ENCODE data around the gene COQ4.

COQ4 gene

GRCh38 chr9:128365525-128365924, 42.9 kb downstream of the COQ4 start:
- Histone ChIP-seq H3K4me2 (ENCODE audit: low read length) (peak overlapping the region; percentile 89), H2AFZ (ENCODE audit: low read depth, low read length) (peak overlapping the region; percentile 99), H3K9me3 (ENCODE audit: insufficient read depth, low read length) (no peaks in the 10 kb centered on the region), H3K4me3 (ENCODE audit: low read length) (peak overlapping the region; percentile 73), H3K27me3 (ENCODE audit: low read depth, low read length) (no peaks in the 10 kb centered on the region), H3K36me3 (replicated peaks; ENCODE audit: low read depth, low read length) (no peaks in the 10 kb centered on the region), H3K9ac (ENCODE audit: low read length) (peak overlapping the region; percentile 63), H3K27ac (ENCODE audit: low read length) (no peak overlapping the region), H3K4me1 (ENCODE audit: low read length) (peaks cover 16% of the 10 kb centered on the region), H3K79me2 (ENCODE audit: low read length) (no peaks in the 10 kb centered on the region), H4K20me1 (ENCODE audit: insufficient read depth, low read length) (no peaks in the 10 kb centered on the region)
- no peak for TF ChIP-seq EZH2phosphoT487 (IDR thresholded peaks at IDR 0.05; ENCODE audit: low read depth)
- TF ChIP-seq, protein P1, sequence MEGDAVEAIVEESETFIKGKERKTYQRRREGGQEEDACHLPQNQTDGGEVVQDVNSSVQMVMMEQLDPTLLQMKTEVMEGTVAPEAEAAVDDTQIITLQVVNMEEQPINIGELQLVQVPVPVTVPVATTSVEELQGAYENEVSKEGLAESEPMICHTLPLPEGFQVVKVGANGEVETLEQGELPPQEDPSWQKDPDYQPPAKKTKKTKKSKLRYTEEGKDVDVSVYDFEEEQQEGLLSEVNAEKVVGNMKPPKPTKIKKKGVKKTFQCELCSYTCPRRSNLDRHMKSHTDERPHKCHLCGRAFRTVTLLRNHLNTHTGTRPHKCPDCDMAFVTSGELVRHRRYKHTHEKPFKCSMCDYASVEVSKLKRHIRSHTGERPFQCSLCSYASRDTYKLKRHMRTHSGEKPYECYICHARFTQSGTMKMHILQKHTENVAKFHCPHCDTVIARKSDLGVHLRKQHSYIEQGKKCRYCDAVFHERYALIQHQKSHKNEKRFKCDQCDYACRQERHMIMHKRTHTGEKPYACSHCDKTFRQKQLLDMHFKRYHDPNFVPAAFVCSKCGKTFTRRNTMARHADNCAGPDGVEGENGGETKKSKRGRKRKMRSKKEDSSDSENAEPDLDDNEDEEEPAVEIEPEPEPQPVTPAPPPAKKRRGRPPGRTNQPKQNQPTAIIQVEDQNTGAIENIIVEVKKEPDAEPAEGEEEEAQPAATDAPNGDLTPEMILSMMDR (IDR thresholded peaks at IDR 0.05; ENCODE audit: low read depth, low read length): no peak

DNA sequence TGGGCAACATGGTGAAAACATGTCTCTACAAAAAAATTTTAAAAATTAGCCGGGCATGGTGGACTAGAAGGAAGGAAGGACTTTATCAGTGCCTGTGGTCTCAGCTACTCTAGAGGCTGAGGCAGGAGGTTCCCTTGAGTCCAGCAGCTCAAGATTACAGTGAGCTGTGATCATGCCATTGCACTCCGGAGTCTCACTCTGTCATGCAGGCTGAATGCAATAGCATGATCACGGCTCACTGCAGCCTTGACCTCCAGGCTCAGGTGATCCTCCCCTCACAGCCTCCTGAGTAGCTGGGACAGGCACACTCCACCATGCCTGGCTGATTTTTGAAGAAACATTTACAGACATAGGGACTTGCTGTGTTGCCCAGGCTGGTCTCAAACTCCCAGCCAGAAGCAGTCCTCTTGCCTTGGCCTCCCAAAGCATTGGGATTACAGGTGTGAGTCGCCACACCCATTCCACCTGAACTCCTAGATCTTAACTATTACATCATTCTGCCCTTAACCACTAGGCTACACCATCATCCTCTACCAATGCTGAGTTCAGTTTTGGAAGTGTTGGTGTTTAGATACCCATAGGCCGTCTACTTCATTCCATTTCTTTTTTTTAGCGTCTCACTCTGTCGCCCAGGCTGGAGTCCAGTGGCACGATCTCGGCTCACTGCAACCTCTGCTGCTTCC, 46.5 kb downstream of the COQ4 start:
- peaks cover 24% of the 10 kb centered on the region for H3K4me1 ChIP-seq (ENCODE audit: low read length)
- no peaks in the 10 kb centered on the region for H4K20me1 ChIP-seq (ENCODE audit: insufficient read depth, low read length)
- peaks cover 4% of the 10 kb centered on the region for H3K36me3 ChIP-seq (replicated peaks; ENCODE audit: low read depth, low read length)
- H2AFZ ChIP-seq (ENCODE audit: low read depth, low read length): no peak overlapping the region
- H3K4me3 ChIP-seq (ENCODE audit: low read length): no peak overlapping the region
- H3K9ac ChIP-seq (ENCODE audit: low read length): no peak overlapping the region
- H3K27me3 ChIP-seq (ENCODE audit: low read depth, low read length): no peaks in the 10 kb centered on the region
- H3K4me2 ChIP-seq (ENCODE audit: low read length): no peak overlapping the region
- H3K9me3 ChIP-seq (ENCODE audit: insufficient read depth, low read length): no peaks in the 10 kb centered on the region
- no peak overlapping the region for H3K27ac ChIP-seq (ENCODE audit: low read length)
- TF ChIP-seq, protein P1 (IDR thresholded peaks at IDR 0.05; ENCODE audit: low read depth, low read length): no peak
- TF ChIP-seq EZH2phosphoT487 (IDR thresholded peaks at IDR 0.05; ENCODE audit: low read depth): no peak
- H3K79me2 ChIP-seq (ENCODE audit: low read length): peaks cover 28% of the 10 kb centered on the region

DNA sequence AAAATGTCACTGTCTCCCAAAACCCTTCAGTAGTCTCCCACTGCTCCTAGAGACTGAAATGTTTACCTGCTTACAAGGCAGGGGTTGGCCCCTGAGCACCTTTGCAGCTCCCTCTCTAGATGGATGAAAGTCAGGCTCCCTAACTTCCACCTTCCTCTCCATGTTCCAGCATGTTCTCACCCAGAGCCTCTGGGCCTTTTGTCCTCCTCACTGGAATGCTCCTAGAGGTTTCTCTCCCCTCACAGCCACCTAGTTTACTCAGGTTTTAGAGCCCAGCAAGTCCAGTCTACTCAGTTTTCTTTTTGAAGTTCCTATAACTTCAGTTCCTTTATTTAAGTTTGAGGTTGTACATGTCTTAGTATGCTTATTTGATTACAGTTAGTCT, 47.7 kb downstream of the COQ4 start:
- peaks cover 15% of the 10 kb centered on the region for H3K4me1 ChIP-seq (ENCODE audit: low read length)
- no peaks in the 10 kb centered on the region for H3K9me3 ChIP-seq (ENCODE audit: insufficient read depth, low read length)
- H2AFZ ChIP-seq (ENCODE audit: low read depth, low read length): peak overlapping the region; percentile 81
- peak overlapping the region; percentile 84 for H3K9ac ChIP-seq (ENCODE audit: low read length)
- H3K36me3 ChIP-seq (replicated peaks; ENCODE audit: low read depth, low read length): peaks cover 4% of the 10 kb centered on the region
- peaks cover 39% of the 10 kb centered on the region for H3K79me2 ChIP-seq (ENCODE audit: low read length)
- H3K4me2 ChIP-seq (ENCODE audit: low read length): peak overlapping the region; percentile 82
- no peaks in the 10 kb centered on the region for H3K27me3 ChIP-seq (ENCODE audit: low read depth, low read length)
- peak overlapping the region; percentile 44 for H3K27ac ChIP-seq (ENCODE audit: low read length)
- H3K4me3 ChIP-seq (ENCODE audit: low read length): peak overlapping the region; percentile 91
- no peaks in the 10 kb centered on the region for H4K20me1 ChIP-seq (ENCODE audit: insufficient read depth, low read length)
- no peak for TF ChIP-seq EZH2phosphoT487 (IDR thresholded peaks at IDR 0.05; ENCODE audit: low read depth)
- TF ChIP-seq, protein P1 (IDR thresholded peaks at IDR 0.05; ENCODE audit: low read depth, low read length): no peak

DNA sequence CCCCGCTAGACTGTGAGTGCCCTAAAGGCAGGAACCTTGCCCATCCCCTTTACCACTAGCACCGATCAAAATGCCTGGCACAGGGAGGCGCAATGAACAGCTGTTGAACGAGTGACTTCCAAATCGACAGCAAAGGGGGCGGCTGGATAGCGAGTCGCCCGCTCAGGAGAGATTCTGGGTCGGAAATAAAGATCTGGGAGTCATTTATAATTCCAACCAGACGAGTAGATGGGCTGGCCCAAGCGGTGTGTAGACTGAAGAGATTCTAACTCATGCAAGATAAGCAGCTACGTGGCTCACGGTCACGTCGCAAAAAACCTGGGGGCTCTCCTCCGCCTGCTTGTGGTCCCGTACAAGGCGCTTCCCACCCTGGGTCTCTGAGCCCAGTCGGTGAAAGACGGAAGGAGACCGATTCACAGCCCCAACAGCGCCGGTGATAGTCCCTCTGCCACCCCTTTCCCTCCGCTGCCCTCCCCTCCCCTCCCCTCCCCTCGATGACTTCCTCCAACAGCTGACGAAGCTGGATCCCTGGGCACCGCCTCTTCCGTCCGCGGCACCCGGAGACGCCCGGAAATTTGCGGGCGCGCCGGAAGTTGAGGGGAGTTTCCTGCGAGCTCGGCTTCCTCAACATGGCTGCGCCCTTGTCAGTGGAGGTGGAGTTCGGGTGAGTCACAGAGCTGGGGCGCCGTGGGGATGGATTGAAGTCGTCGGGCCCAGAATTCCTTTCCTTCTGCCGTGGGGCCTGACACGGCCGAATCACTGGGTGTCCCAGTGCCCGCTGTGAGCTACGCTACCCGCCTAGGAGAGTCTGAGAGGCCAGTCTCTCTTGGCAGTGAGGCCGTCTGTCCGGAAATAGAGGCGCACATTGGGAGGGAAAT, 48.4 kb downstream of the COQ4 start, which contains the start of gene URM1:
Gene URM1, plus strand, starts transcription at position 623 of the 878 bp plus-strand sequence. Its CDS starts 7 bp downstream, at position 630.
- Histone ChIP-seq H2AFZ (ENCODE audit: low read depth, low read length) (peak within 1 kb of the TSS; percentile 81), H3K9me3 (ENCODE audit: insufficient read depth, low read length) (no peaks in the 10 kb centered on the region), H3K4me1 (ENCODE audit: low read length) (peaks cover 13% of the 10 kb centered on the region), H3K27me3 (ENCODE audit: low read depth, low read length) (no peaks in the 10 kb centered on the region), H3K27ac (ENCODE audit: low read length) (peak within 1 kb of the TSS; percentile 44), H3K4me2 (ENCODE audit: low read length) (peak within 1 kb of the TSS; percentile 86), H4K20me1 (ENCODE audit: insufficient read depth, low read length) (no peaks in the 10 kb centered on the region), H3K36me3 (replicated peaks; ENCODE audit: low read depth, low read length) (peaks cover 4% of the 10 kb centered on the region), H3K9ac (ENCODE audit: low read length) (peak within 1 kb of the TSS; percentile 84), H3K4me3 (ENCODE audit: low read length) (peak within 1 kb of the TSS; percentile 91), H3K79me2 (ENCODE audit: low read length) (peaks cover 45% of the 10 kb centered on the region)
- no peak for TF ChIP-seq EZH2phosphoT487 (IDR thresholded peaks at IDR 0.05; ENCODE audit: low read depth)
- TF ChIP-seq, protein P1 (IDR thresholded peaks at IDR 0.05; ENCODE audit: low read depth, low read length): peak; percentile 20; the same call in 1 of the 2 replicates

Data from OCI-LY3 (cell line).